HG03354 (cell line): ENCODE measurements around the gene KRTAP3-2.
"Not testable (repeated sequence)": the region's sequence is repeated elsewhere in the genome, so short reads cannot be mapped to it uniquely, and the experiment has no call there.

Experiments
- ATAC-seq: cut with Tn5 transposase; IDR thresholded peaks from one replicate; pipeline ENCODE4 v1.9.1; 2021; ENCODE audit warnings: mild to moderate bottlenecking; ENCODE audit not compliant: unreplicated experiment, poor library complexity, severe bottlenecking

Gene KRTAP3-2

GRCh38 chr17:40999563-40999962 lies at the start of gene KRTAP3-2:
TSS of gene KRTAP3-2 (minus strand) at chr17:40999906. CDS start at chr17:40999853, 53 bp downstream.
- ATAC-seq, result not testable (repeated sequence)

GRCh38 chr17:41049110-41049509 lies 49.4 kb upstream of the KRTAP3-2 start:
- ATAC-seq, result no peak

- ATAC-seq, result no peak
Observed at GRCh38 chr17:41048441-41048840, 48.7 kb upstream of the KRTAP3-2 start.

GRCh38 chr17:41046735-41047465 lies 47.2 kb upstream of the KRTAP3-2 start, which contains the start of gene KRTAP2-1:
TSS of gene KRTAP2-1 (minus strand) at chr17:41047316. CDS start at chr17:41047267, 49 bp downstream.
- not testable (repeated sequence) for ATAC-seq

GRCh38 chr17:41042953-41043352 lies 43.2 kb upstream of the KRTAP3-2 start:
- ATAC-seq, result no peak

- ATAC-seq, result not testable (repeated sequence)
Observed at GRCh38 chr17:41040783-41041571, 41.3 kb upstream of the KRTAP3-2 start, which contains the start of gene KRTAP1-1. TSS of gene KRTAP1-1 (minus strand) at chr17:41041450. CDS start at chr17:41041397, 53 bp downstream.

GRCh38 chr17:41037853-41038350 lies 38.2 kb upstream of the KRTAP3-2 start:
- ATAC-seq, result no peak

GRCh38 chr17:41034346-41034935 lies 34.7 kb upstream of the KRTAP3-2 start, which contains the start of gene KRTAP1-3:
TSS of gene KRTAP1-3 (minus strand) at chr17:41034874. CDS start at chr17:41034821, 53 bp downstream.
- ATAC-seq, result not testable (repeated sequence)

GRCh38 chr17:41029633-41030245 lies 30.0 kb upstream of the KRTAP3-2 start, which contains the start of gene KRTAP1-4:
TSS of gene KRTAP1-4 (minus strand) at chr17:41030195. CDS start at chr17:41030078, 117 bp downstream.
- ATAC-seq, result no peak

- no peak for ATAC-seq
Observed at GRCh38 chr17:41026715-41027471, 27.2 kb upstream of the KRTAP3-2 start, which contains the start of gene KRTAP1-5. TSS of gene KRTAP1-5 (minus strand) at chr17:41027208. CDS start at chr17:41027155, 53 bp downstream.

- ATAC-seq, result no peak
Observed at GRCh38 chr17:41024697-41025096, 25.0 kb upstream of the KRTAP3-2 start.

- ATAC-seq, result no peak
Observed at GRCh38 chr17:41020336-41020735, 20.6 kb upstream of the KRTAP3-2 start.

GRCh38 chr17:41019415-41019814 lies 19.7 kb upstream of the KRTAP3-2 start:
- no peak for ATAC-seq

- no peak for ATAC-seq
Observed at GRCh38 chr17:41018541-41018940, 18.8 kb upstream of the KRTAP3-2 start.

GRCh38 chr17:41016578-41017215 lies 17.0 kb upstream of the KRTAP3-2 start:
- no peak for ATAC-seq

- ATAC-seq, result no peak
Observed at GRCh38 chr17:41015454-41015853, 15.7 kb upstream of the KRTAP3-2 start.

GRCh38 chr17:41013606-41014005 lies 13.9 kb upstream of the KRTAP3-2 start:
- no peak for ATAC-seq

- ATAC-seq, result no peak
Observed at GRCh38 chr17:41013181-41013580, 13.5 kb upstream of the KRTAP3-2 start.
